Nephron progenitor cell (in vitro differentiated cells): ENCODE results near the gene A2ML1.

Source experiments
- DNase-seq: peaks from one replicate; pipeline ENCODE4 v3.0.0; 2021
- H3K27ac Mint-ChIP-seq: 2 replicates; pipeline ENCODE4 v1.8.0; 2021; ENCODE audit warnings: mild to moderate bottlenecking, moderate library complexity, mixed read lengths
- H3K27me3 Mint-ChIP-seq: 2 replicates; pipeline ENCODE4 v1.8.0; 2021; ENCODE audit warnings: mild to moderate bottlenecking, low read depth, mixed read lengths; ENCODE audit not compliant: poor library complexity
- H3K36me3 Mint-ChIP-seq: 2 replicates; pipeline ENCODE4 v1.8.0; 2021; ENCODE audit warnings: low read depth, mixed read lengths
- H3K4me1 Mint-ChIP-seq: 2 replicates; pipeline ENCODE4 v1.8.0; 2021; ENCODE audit warnings: mixed read lengths
- H3K4me3 Mint-ChIP-seq: 2 replicates; pipeline ENCODE4 v1.8.0; 2021; ENCODE audit warnings: mild to moderate bottlenecking, moderate library complexity, mixed read lengths
- H3K9me3 Mint-ChIP-seq: 2 replicates; pipeline ENCODE4 v1.8.0; 2021; ENCODE audit warnings: mild to moderate bottlenecking, moderate library complexity, mixed read lengths
- CTCF ChIP-seq: fragments of 200-600 bp; sonication (generic); IDR thresholded peaks from 2 replicates; pipeline ENCODE4 v1.5.0; 2021; ENCODE audit warnings: antibody characterized with exemption

Gene A2ML1

GRCh38 chr12:8904665-8905064, 82.2 kb downstream of the A2ML1 start:
- TF ChIP-seq CTCF = no peak
- Mint-ChIP-seq H3K36me3 (peaks cover 8% of the 10 kb centered on the region), H3K9me3 (peaks cover 17% of the 10 kb centered on the region), H3K27me3 (no peaks in the 10 kb centered on the region), H3K27ac (no peak overlapping the region), H3K4me1 (peaks cover 21% of the 10 kb centered on the region), H3K4me3 (no peak overlapping the region)
- DNase-seq = no peak

- no peak overlapping the region for H3K4me3 Mint-ChIP-seq
- H3K9me3 Mint-ChIP-seq = peaks cover 12% of the 10 kb centered on the region
- no peak for TF ChIP-seq CTCF
- peaks cover 8% of the 10 kb centered on the region for H3K36me3 Mint-ChIP-seq
- no peaks in the 10 kb centered on the region for H3K27me3 Mint-ChIP-seq
- DNase-seq = no peak
- peaks cover 21% of the 10 kb centered on the region for H3K4me1 Mint-ChIP-seq
- peak overlapping the region; percentile 32 for H3K27ac Mint-ChIP-seq
Observed at GRCh38 chr12:8905546-8905945, 83.1 kb downstream of the A2ML1 start.

- TF ChIP-seq CTCF = no peak
- peaks cover 28% of the 10 kb centered on the region for H3K4me1 Mint-ChIP-seq
- H3K36me3 Mint-ChIP-seq = peaks cover 8% of the 10 kb centered on the region
- H3K27ac Mint-ChIP-seq = peak overlapping the region; percentile 32
- peaks cover 7% of the 10 kb centered on the region for H3K9me3 Mint-ChIP-seq
- no peak for DNase-seq
- no peaks in the 10 kb centered on the region for H3K27me3 Mint-ChIP-seq
- no peak overlapping the region for H3K4me3 Mint-ChIP-seq
Observed at GRCh38 chr12:8906266-8907180, 84.1 kb downstream of the A2ML1 start.

GRCh38 chr12:8907513-8907912, 85.1 kb downstream of the A2ML1 start:
- DNase-seq = no peak
- H3K4me3 Mint-ChIP-seq = no peak overlapping the region
- TF ChIP-seq CTCF = no peak
- H3K4me1 Mint-ChIP-seq = peaks cover 38% of the 10 kb centered on the region
- peaks cover 5% of the 10 kb centered on the region for H3K36me3 Mint-ChIP-seq
- H3K27ac Mint-ChIP-seq = peak overlapping the region; percentile 71
- peaks cover 4% of the 10 kb centered on the region for H3K9me3 Mint-ChIP-seq
- no peaks in the 10 kb centered on the region for H3K27me3 Mint-ChIP-seq

- Mint-ChIP-seq H3K36me3 (no peaks in the 10 kb centered on the region), H3K4me3 (no peak overlapping the region), H3K27ac (no peak overlapping the region), H3K27me3 (no peaks in the 10 kb centered on the region), H3K9me3 (no peaks in the 10 kb centered on the region), H3K4me1 (peaks cover 55% of the 10 kb centered on the region)
- no peak for TF ChIP-seq CTCF
- no peak for DNase-seq
Observed at GRCh38 chr12:8909752-8910151, 87.3 kb downstream of the A2ML1 start.
